Measurements from ENCODE around the gene COMMD4. TPM values are rescaled to one million over a fixed set of nuclear protein-coding genes. Genes with fewer than 3 reads are reported as not detected.
"Not testable (repeated sequence)": the region's sequence is repeated elsewhere in the genome, so short reads cannot be mapped to it uniquely, and the experiment has no call there.

Gene COMMD4
- total RNA-seq, 1 donor, result 54.1 TPM

- DNase-seq (ENCODE audit: low read depth), result no peak
- peak overlapping the region; percentile 83 for H3K4me3 ChIP-seq (ENCODE audit: low read depth, low read length)
- no peak for TF ChIP-seq CTCF (IDR thresholded peaks at IDR 0.05; ENCODE audit: insufficient read depth, low read length)
Observed at GRCh38 chr15:75368689-75369239, 32.9 kb downstream of the COMMD4 start.

GRCh38 chr15:75369897-75370581 lies 34.2 kb downstream of the COMMD4 start:
- no peak overlapping the region for H3K4me3 ChIP-seq (ENCODE audit: low read depth, low read length)
- DNase-seq (ENCODE audit: low read depth), result no peak
- no peak for TF ChIP-seq CTCF (IDR thresholded peaks at IDR 0.05; ENCODE audit: insufficient read depth, low read length)

- TF ChIP-seq CTCF (IDR thresholded peaks at IDR 0.05; ENCODE audit: insufficient read depth, low read length), result no peak
- no peak for DNase-seq (ENCODE audit: low read depth)
- no peak overlapping the region for H3K4me3 ChIP-seq (ENCODE audit: low read depth, low read length)
Observed at GRCh38 chr15:75371486-75371885, 35.6 kb downstream of the COMMD4 start.

- no peak for TF ChIP-seq CTCF (IDR thresholded peaks at IDR 0.05; ENCODE audit: insufficient read depth, low read length)
- H3K4me3 ChIP-seq (ENCODE audit: low read depth, low read length), result no peak overlapping the region
- no peak for DNase-seq (ENCODE audit: low read depth)
Observed at GRCh38 chr15:75371901-75372688, 36.2 kb downstream of the COMMD4 start.

- H3K4me3 ChIP-seq (ENCODE audit: low read depth, low read length), result no peak overlapping the region
- DNase-seq (ENCODE audit: low read depth), result no peak
- TF ChIP-seq CTCF (IDR thresholded peaks at IDR 0.05; ENCODE audit: insufficient read depth, low read length), result no peak
Observed at GRCh38 chr15:75380773-75381172, 44.9 kb downstream of the COMMD4 start.

- H3K4me3 ChIP-seq (ENCODE audit: low read depth, low read length); DNase-seq (ENCODE audit: low read depth): not testable (repeated sequence)
Observed at GRCh38 chr15:75383986-75384385, 48.1 kb downstream of the COMMD4 start.

Small RNA genes within 50 kb of the gene (small RNA-seq; reads per million reads assigned to genes)
- gene RN7SL327P, result not detected

Other genes with a start within 250 kb of the COMMD4 start
- 3.1 and 8.1 TPM in 2 replicates for gene C15orf39, start 134.2 kb upstream of the COMMD4 start, total RNA-seq (ENCODE audit: low replicate concordance)
- gene GOLGA6C, start 77.7 kb upstream of the COMMD4 start, total RNA-seq (ENCODE audit: low replicate concordance), result not detected in 2 replicates
- not detected in 2 replicates for gene GOLGA6D, start 53.2 kb upstream of the COMMD4 start, total RNA-seq (ENCODE audit: low replicate concordance)
- 3.5 and 3.8 TPM in 2 replicates for gene NEIL1, start 11.0 kb downstream of the COMMD4 start, total RNA-seq (ENCODE audit: low replicate concordance)
- gene MAN2C1, start 32.5 kb downstream of the COMMD4 start, total RNA-seq (ENCODE audit: low replicate concordance), result 92.6 and 113 TPM in 2 replicates
- 37.3 and 52.9 TPM in 2 replicates for gene SIN3A, start 115.6 kb downstream of the COMMD4 start, total RNA-seq (ENCODE audit: low replicate concordance)
- gene PTPN9, start 243.3 kb downstream of the COMMD4 start, total RNA-seq (ENCODE audit: low replicate concordance), result 14.4 and 24.0 TPM in 2 replicates

Data from fibroblast of the aortic adventitia (primary cell).